ENCODE results near the gene C6orf89. TPM values are rescaled to one million over a fixed set of nuclear protein-coding genes. Genes with fewer than 3 reads are reported as not detected.

The C6orf89 gene
- total RNA-seq, 1 donor from 2014 or later = 57.4 TPM

DNA sequence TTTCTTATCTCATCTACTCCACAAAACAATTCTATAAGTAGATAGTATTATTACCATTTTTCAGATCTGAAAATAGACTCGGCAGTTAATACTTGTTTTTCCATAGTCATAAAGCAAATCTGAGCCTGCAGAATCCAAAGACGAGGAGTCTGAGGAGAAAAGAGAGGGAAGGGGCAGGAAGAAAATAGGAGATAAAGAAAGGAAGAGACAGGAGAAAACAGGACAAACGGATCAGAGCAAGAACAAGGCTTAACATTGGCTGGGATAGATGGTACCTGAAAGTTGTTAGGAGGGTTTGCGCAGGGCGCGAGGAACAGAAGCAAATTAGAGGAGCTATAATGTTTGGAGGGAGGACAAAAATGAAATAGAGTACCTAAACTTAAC, 10.5 kb upstream of the C6orf89 start:
- TF ChIP-seq, protein P1, sequence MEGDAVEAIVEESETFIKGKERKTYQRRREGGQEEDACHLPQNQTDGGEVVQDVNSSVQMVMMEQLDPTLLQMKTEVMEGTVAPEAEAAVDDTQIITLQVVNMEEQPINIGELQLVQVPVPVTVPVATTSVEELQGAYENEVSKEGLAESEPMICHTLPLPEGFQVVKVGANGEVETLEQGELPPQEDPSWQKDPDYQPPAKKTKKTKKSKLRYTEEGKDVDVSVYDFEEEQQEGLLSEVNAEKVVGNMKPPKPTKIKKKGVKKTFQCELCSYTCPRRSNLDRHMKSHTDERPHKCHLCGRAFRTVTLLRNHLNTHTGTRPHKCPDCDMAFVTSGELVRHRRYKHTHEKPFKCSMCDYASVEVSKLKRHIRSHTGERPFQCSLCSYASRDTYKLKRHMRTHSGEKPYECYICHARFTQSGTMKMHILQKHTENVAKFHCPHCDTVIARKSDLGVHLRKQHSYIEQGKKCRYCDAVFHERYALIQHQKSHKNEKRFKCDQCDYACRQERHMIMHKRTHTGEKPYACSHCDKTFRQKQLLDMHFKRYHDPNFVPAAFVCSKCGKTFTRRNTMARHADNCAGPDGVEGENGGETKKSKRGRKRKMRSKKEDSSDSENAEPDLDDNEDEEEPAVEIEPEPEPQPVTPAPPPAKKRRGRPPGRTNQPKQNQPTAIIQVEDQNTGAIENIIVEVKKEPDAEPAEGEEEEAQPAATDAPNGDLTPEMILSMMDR (IDR thresholded peaks at IDR 0.05) = no peak
- Mint-ChIP-seq H3K27ac (ENCODE audit: unreplicated experiment) (peak overlapping the region; percentile 99), H3K4me3 (ENCODE audit: unreplicated experiment) (peak overlapping the region; percentile 98), H3K27me3 (ENCODE audit: low read depth) (no peaks in the 10 kb centered on the region), H3K9me3 (ENCODE audit: low read depth) (no peaks in the 10 kb centered on the region), H3K4me1 (ENCODE audit: low read depth) (peaks cover 21% of the 10 kb centered on the region), H3K36me3 (ENCODE audit: low read depth) (peaks cover 5% of the 10 kb centered on the region)
- no peak for DNase-seq (ENCODE audit: low spot score)

DNA sequence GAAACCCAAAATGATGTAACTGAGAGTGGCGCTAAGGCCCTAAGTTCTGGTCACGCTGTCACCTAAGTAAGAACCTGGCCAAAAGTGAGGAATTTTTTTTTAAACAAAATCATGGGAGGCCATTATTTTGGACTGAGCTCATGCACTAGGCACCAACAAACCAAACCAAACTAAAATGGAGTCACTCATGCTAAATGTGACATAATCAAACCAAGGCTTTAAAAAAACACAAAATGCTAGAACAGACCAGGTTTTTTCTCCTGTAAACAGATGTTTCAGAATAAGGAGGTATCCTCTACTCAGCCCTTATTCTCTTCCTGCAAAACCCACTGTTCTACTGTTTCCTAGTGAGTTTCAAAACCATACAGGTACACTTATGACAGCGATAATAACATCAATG, 1.1 kb upstream of the C6orf89 start:
- H3K4me1 Mint-ChIP-seq (ENCODE audit: low read depth) = peaks cover 27% of the 10 kb centered on the region
- no peaks in the 10 kb centered on the region for H3K9me3 Mint-ChIP-seq (ENCODE audit: low read depth)
- no peaks in the 10 kb centered on the region for H3K36me3 Mint-ChIP-seq (ENCODE audit: low read depth)
- TF ChIP-seq, protein P1 (IDR thresholded peaks at IDR 0.05) = no peak
- no peaks in the 10 kb centered on the region for H3K27me3 Mint-ChIP-seq (ENCODE audit: low read depth)
- H3K27ac Mint-ChIP-seq (ENCODE audit: unreplicated experiment) = no peak overlapping the region
- no peak for DNase-seq (ENCODE audit: low spot score)
- H3K4me3 Mint-ChIP-seq (ENCODE audit: unreplicated experiment) = no peak overlapping the region

DNA sequence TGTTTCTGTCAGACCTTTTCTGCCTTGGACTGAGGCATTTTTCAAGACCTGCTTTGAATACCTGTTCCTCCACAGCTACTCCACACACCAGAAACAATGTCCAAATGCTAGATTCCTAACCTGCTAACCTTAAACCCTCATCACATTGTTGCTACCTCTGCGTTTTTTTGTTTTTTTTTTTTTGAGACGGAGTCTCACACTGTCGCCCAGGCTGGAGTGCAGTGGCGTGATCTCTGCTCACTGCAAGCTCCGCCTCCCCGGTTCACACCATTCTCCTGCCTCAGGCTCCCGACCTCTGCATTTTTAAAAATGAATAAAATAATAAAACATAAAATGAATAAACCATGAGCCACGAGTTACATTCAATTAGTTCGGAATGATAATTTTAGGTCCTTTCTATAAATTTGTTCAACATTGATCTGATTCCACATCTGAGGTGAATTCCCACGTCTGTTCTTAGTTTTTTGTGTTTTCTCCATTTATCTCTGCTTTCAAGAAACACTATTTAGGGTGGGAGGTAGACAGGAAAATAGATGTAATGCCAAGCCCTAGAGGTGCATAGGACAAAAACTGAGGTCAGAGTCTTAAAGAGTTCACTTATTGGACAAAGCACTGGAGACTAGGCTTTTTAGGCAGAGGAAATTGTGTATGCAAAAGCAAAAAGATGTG, 1.3 kb downstream of the C6orf89 start:
- H3K27me3 Mint-ChIP-seq (ENCODE audit: low read depth) = no peaks in the 10 kb centered on the region
- TF ChIP-seq, protein P1 (IDR thresholded peaks at IDR 0.05) = no peak
- DNase-seq (ENCODE audit: low spot score) = no peak
- H3K9me3 Mint-ChIP-seq (ENCODE audit: low read depth) = no peaks in the 10 kb centered on the region
- H3K36me3 Mint-ChIP-seq (ENCODE audit: low read depth) = no peaks in the 10 kb centered on the region
- peak overlapping the region; percentile 94 for H3K4me3 Mint-ChIP-seq (ENCODE audit: unreplicated experiment)
- H3K27ac Mint-ChIP-seq (ENCODE audit: unreplicated experiment) = peak overlapping the region; percentile 95
- peaks cover 27% of the 10 kb centered on the region for H3K4me1 Mint-ChIP-seq (ENCODE audit: low read depth)

DNA sequence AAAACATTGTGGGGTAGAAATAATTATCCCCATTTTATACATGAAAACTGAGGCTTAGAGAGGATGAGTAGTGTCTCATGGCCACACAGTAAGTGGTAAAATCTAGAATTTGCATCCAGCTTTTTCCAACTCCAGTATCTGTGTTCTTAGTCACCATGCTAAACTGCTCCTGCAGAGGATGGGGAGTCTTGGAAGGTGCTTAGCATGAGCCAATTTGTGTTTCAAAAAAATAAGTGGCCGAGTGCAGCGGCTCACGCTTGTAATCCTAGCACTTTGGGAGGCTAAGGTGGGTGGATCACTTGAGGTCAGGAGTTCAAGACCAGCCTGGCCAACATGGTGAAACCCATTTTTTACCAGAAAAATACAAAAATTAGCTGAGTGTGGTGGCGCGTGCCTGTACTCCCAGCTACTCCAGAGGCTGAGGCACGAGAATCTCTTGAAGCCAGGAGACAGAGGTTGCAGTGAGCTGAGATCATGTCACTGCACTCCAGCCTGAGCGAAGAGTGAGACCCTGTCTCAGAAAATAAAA, 2.4 kb downstream of the C6orf89 start:
- Mint-ChIP-seq H3K27me3 (ENCODE audit: low read depth) (no peaks in the 10 kb centered on the region), H3K9me3 (ENCODE audit: low read depth) (no peaks in the 10 kb centered on the region), H3K4me3 (ENCODE audit: unreplicated experiment) (no peak overlapping the region), H3K27ac (ENCODE audit: unreplicated experiment) (no peak overlapping the region), H3K4me1 (ENCODE audit: low read depth) (peaks cover 27% of the 10 kb centered on the region), H3K36me3 (ENCODE audit: low read depth) (no peaks in the 10 kb centered on the region)
- DNase-seq (ENCODE audit: low spot score) = no peak
- TF ChIP-seq, protein P1 (IDR thresholded peaks at IDR 0.05) = no peak

DNA sequence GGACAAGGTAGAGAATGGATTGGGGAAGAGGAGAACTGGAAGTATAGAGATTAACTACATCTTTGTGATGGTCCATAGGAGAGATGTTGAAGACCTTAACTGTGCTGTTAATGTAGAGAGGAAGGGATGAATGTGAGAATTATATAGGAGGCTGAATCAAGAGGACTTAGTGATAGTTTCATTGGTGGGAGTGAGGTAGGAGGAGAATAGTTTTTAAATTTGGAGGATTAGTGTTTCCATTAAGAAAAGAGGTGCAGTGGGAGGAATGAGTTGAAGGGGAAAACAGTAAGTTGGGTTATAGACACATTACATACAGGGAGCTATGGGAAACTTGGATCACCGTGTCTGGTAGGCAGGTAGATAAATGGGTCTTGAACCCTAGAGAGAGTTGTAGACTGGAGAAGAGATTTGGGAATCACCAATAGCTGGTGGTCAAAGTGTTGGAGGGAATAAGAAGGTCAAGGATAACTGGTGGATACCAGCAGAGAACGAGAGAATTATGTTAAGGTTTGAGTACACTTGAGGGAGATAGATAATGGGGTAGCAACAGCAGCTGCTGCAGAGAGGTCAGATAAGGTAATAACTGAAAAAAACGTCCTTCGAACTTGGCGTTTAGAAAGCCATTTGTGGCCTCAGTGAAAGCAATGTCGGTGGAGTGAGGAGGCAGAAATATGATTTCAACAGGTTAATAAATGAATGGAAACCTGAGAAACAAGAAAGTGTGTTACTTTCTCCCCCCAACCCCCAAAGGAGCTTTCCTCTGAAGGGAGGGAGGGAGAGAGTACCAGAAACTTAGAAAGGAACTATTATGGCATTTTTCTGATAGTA, 3.1 kb downstream of the C6orf89 start:
- Mint-ChIP-seq H3K27ac (ENCODE audit: unreplicated experiment) (no peak overlapping the region), H3K36me3 (ENCODE audit: low read depth) (no peaks in the 10 kb centered on the region), H3K4me1 (ENCODE audit: low read depth) (peaks cover 27% of the 10 kb centered on the region), H3K4me3 (ENCODE audit: unreplicated experiment) (no peak overlapping the region), H3K9me3 (ENCODE audit: low read depth) (no peaks in the 10 kb centered on the region), H3K27me3 (ENCODE audit: low read depth) (no peaks in the 10 kb centered on the region)
- TF ChIP-seq, protein P1 (IDR thresholded peaks at IDR 0.05) = no peak
- DNase-seq (ENCODE audit: low spot score) = no peak
